Sigmoid colon (tissue), 4 donors: Measurements from ENCODE around the gene CACNA2D3.

ENCODE experiments used
- CTCF ChIP-seq, 4 experiments: fragments of 450-650 bp in 3 of 4; fragments of 200-600 bp in 1 of 4; IDR thresholded peaks; one replicate each; pipeline ENCODE4 v1.5.1; 2016 to 2019; ENCODE audit warnings: antibody characterized with exemption in 4 of 4, mild to moderate bottlenecking in 3 of 4, moderate library complexity in 2 of 4
- POLR2A ChIP-seq, 2 donors: fragments of 450-650 bp; IDR thresholded peaks; one replicate each; pipeline ENCODE4 v1.6.1; 2016; ENCODE audit warnings: antibody characterized with exemption in 2 of 2, mild to moderate bottlenecking in 2 of 2, moderate library complexity in 2 of 2
- POLR2AphosphoS5 ChIP-seq, 4 donors: sonication (generic); formaldehyde crosslinking; IDR thresholded peaks; one replicate each; pipeline ENCODE4 v1.6.1; 2017; ENCODE audit warnings: antibody characterized with exemption in 4 of 4

GRCh38 chr3:54337846-54338245 lies 215.5 kb downstream of the CACNA2D3 start:
- TF ChIP-seq POLR2A (IDR thresholded peaks at IDR 0.05) (no peak), CTCF (IDR thresholded peaks at IDR 0.05) (no peak), POLR2AphosphoS5 (IDR thresholded peaks at IDR 0.05) (no peak)
